Esophagus squamous epithelium (tissue), 4 donors: ENCODE measurements around the gene UNC119B.

Experiments
- CTCF ChIP-seq, 6 experiments: fragments of 450-650 bp in 4 of 6; fragments of 200-600 bp in 2 of 6; sonication (generic) in 2 of 6; IDR thresholded peaks; one replicate each; pipeline ENCODE4 v1.5.1; 2016 to 2019; ENCODE audit warnings: antibody characterized with exemption in 6 of 6, mild to moderate bottlenecking in 4 of 6, moderate library complexity in 4 of 6
- POLR2A ChIP-seq, 4 donors: fragments of 450-650 bp; IDR thresholded peaks; one replicate each; pipeline ENCODE4 v1.6.1; 2017; ENCODE audit warnings: antibody characterized with exemption in 4 of 4, mild to moderate bottlenecking in 4 of 4, moderate library complexity in 3 of 4

GRCh38 chr12:120736404-120737331 is 26.4 kb downstream of the UNC119B start:
- TF ChIP-seq CTCF (IDR thresholded peaks at IDR 0.05) (no peak), POLR2A (IDR thresholded peaks at IDR 0.05) (no peak)
